ENCODE results near the gene CYP4B1.
"Not testable (repeated sequence)": the region's sequence is repeated elsewhere in the genome, so short reads cannot be mapped to it uniquely, and the experiment has no call there.

CYP4B1 gene

DNA sequence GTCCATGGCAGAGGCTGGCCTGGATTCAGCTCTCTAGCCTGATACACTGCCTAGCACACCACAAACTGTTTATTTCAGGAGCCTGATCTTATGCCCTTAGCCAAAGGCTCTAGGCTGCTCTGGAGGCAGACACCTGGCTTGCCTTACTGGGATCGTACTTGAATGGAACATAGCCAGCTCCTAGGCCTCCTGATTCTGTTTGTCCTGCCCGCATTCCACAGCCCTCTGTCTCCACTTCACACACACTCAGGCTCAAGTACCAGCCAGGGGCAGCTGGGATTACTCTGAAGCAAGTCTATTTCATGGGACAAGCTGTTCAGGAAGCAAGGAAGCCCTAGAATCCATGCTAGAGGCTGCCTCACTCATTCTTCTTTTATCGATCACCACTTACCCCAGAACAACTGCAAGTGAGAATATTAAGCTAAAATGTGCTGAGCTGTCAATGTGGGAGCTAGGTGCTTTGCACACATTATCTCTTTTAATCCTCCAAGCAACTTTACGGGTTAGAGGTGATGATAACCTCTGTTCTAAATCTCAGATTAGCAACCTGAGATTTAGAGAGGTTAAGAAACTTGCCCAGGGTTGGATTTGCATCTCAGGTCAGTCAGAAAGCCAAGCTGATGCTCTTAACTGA lies 31.1 kb upstream of the CYP4B1 start:
- Histone ChIP-seq H3K4me1 (ENCODE audit: control insufficient read depth, insufficient read depth, low read length) (no peaks in the 10 kb centered on the region), H3K9ac (ENCODE audit: low read depth, low read length) (no peak overlapping the region), H3K36me3 (ENCODE audit: control insufficient read depth, insufficient read depth, low read length) (no peaks in the 10 kb centered on the region), H3K9me3 (ENCODE audit: control insufficient read depth, insufficient read depth, low read length) (peaks cover 15% of the 10 kb centered on the region), H3K4me3 (ENCODE audit: low read depth, low read length) (no peak overlapping the region), H3K27me3 (ENCODE audit: control insufficient read depth, insufficient read depth, low read length) (no peaks in the 10 kb centered on the region)

DNA sequence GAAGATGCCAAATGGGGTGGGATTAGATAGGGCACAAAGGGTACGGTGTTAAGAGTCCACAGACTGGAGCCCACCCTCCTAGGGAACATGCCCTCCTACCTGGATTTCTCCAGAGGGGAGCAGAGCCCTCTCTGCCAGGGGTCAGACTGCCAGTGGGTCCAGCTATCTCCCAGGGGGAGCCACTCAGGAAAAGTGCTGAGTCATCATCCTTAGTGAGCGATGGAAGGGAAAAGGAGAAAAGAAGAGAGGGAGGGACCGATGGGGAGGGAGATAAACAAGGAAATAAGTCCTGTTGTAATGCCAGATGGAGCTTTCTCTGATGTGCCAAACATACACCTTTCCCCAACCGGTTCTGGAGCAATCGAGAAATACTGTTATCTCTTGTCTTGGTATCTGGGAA lies 30.4 kb upstream of the CYP4B1 start:
- Histone ChIP-seq H3K4me3 (ENCODE audit: low read depth, low read length) (no peak overlapping the region), H3K27me3 (ENCODE audit: control insufficient read depth, insufficient read depth, low read length) (no peaks in the 10 kb centered on the region), H3K4me1 (ENCODE audit: control insufficient read depth, insufficient read depth, low read length) (no peaks in the 10 kb centered on the region), H3K9ac (ENCODE audit: low read depth, low read length) (no peak overlapping the region), H3K36me3 (ENCODE audit: control insufficient read depth, insufficient read depth, low read length) (no peaks in the 10 kb centered on the region), H3K9me3 (ENCODE audit: control insufficient read depth, insufficient read depth, low read length) (peaks cover 15% of the 10 kb centered on the region)

DNA sequence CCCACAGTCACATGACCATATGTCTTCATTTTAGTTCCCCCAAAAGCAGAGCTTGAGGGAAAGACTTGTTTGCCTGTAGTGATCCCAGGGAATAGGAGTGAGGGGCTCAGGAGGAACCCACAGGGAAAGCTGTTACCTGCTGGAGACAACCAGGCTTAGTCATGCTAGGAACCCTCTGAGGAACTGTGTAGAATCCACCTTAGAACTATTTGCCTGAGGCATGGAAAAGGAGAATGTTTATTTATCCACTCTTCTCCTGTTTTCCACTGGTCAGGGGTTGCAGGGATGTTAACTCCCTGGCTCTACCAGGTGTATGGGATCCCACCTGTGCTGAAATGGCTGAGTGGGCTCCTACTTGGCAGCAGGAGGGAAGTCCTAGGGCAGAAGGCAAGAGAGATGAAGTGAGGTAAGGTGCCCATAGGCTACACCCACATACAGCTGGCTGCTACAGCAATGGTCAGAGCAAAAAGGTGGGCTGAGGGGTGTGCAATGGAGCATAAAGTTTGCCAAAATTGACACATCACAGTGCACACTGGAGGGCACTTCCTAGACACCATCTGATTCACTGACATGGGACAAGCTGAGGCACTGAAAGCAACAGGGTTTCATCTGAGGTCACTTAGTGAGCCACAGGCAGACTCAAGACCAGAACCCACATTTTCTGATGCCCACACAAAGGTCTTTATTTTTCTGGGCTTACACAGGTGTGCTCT lies 29.7 kb upstream of the CYP4B1 start:
- peaks cover 15% of the 10 kb centered on the region for H3K9me3 ChIP-seq (ENCODE audit: control insufficient read depth, insufficient read depth, low read length)
- H3K9ac ChIP-seq (ENCODE audit: low read depth, low read length): no peak overlapping the region
- H3K4me1 ChIP-seq (ENCODE audit: control insufficient read depth, insufficient read depth, low read length): no peaks in the 10 kb centered on the region
- H3K27me3 ChIP-seq (ENCODE audit: control insufficient read depth, insufficient read depth, low read length): no peaks in the 10 kb centered on the region
- no peak overlapping the region for H3K4me3 ChIP-seq (ENCODE audit: low read depth, low read length)
- no peaks in the 10 kb centered on the region for H3K36me3 ChIP-seq (ENCODE audit: control insufficient read depth, insufficient read depth, low read length)

GRCh38 chr1:46770541-46770940 lies 28.3 kb upstream of the CYP4B1 start:
- H3K4me3 ChIP-seq (ENCODE audit: low read depth, low read length): no peak overlapping the region
- no peaks in the 10 kb centered on the region for H3K27me3 ChIP-seq (ENCODE audit: control insufficient read depth, insufficient read depth, low read length)
- H3K9ac ChIP-seq (ENCODE audit: low read depth, low read length): no peak overlapping the region
- peaks cover 15% of the 10 kb centered on the region for H3K9me3 ChIP-seq (ENCODE audit: control insufficient read depth, insufficient read depth, low read length)
- no peaks in the 10 kb centered on the region for H3K4me1 ChIP-seq (ENCODE audit: control insufficient read depth, insufficient read depth, low read length)
- H3K36me3 ChIP-seq (ENCODE audit: control insufficient read depth, insufficient read depth, low read length): no peaks in the 10 kb centered on the region

DNA sequence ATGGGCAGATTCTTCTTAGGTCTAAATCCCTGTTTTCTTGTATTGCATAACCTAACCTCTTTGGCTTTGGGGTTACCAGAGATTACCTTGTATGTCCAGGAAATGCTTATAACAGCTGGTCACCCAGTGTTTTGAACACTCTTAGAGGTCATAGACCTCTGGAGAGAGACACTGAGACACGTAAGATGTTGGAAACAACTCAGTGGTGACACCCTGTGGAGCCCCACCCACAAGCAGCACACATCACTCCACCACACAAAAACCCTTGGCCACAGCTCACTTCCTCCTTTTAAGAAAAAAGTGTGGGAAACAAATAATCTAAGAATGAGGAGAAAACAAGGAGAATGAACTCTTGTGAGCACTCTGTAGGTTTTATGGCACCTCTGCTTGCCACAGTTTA lies 26.3 kb upstream of the CYP4B1 start:
- Histone ChIP-seq H3K4me3 (ENCODE audit: low read depth, low read length) (no peak overlapping the region), H3K9me3 (ENCODE audit: control insufficient read depth, insufficient read depth, low read length) (peaks cover 15% of the 10 kb centered on the region), H3K27me3 (ENCODE audit: control insufficient read depth, insufficient read depth, low read length) (no peaks in the 10 kb centered on the region), H3K4me1 (ENCODE audit: control insufficient read depth, insufficient read depth, low read length) (no peaks in the 10 kb centered on the region), H3K9ac (ENCODE audit: low read depth, low read length) (no peak overlapping the region), H3K36me3 (ENCODE audit: control insufficient read depth, insufficient read depth, low read length) (no peaks in the 10 kb centered on the region)

- H3K9ac ChIP-seq (ENCODE audit: low read depth, low read length): no peak overlapping the region
- H3K27me3 ChIP-seq (ENCODE audit: control insufficient read depth, insufficient read depth, low read length): no peaks in the 10 kb centered on the region
- peaks cover 14% of the 10 kb centered on the region for H3K9me3 ChIP-seq (ENCODE audit: control insufficient read depth, insufficient read depth, low read length)
- H3K4me3 ChIP-seq (ENCODE audit: low read depth, low read length): no peak overlapping the region
- H3K36me3 ChIP-seq (ENCODE audit: control insufficient read depth, insufficient read depth, low read length): no peaks in the 10 kb centered on the region
- H3K4me1 ChIP-seq (ENCODE audit: control insufficient read depth, insufficient read depth, low read length): no peaks in the 10 kb centered on the region
Measured at GRCh38 chr1:46774297-46774696, 24.5 kb upstream of the CYP4B1 start.

GRCh38 chr1:46778456-46778855 lies 20.4 kb upstream of the CYP4B1 start:
- H3K27me3 ChIP-seq (ENCODE audit: control insufficient read depth, insufficient read depth, low read length); H3K4me1 ChIP-seq (ENCODE audit: control insufficient read depth, insufficient read depth, low read length); H3K36me3 ChIP-seq (ENCODE audit: control insufficient read depth, insufficient read depth, low read length); H3K9me3 ChIP-seq (ENCODE audit: control insufficient read depth, insufficient read depth, low read length); H3K4me3 ChIP-seq (ENCODE audit: low read depth, low read length); H3K9ac ChIP-seq (ENCODE audit: low read depth, low read length): not testable (repeated sequence)

DNA sequence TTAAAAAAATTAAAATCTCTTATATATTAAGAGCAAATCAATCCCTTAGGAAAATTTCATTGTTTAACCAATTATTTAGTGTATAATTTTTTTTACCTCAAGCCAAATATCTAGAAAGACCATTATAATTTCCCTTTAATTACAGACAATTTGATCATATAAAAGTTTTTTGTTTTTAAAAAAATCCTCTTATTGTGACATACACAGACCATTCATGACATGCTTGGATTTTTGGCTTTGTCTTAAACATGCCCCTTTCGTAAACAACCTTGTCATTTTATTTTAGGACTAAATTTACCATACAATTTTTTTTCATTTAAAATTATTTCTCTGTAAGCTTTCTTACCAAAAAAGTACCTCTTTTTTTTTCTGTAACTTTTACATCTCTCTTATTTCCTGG lies 14.2 kb upstream of the CYP4B1 start:
- no peak overlapping the region for H3K4me3 ChIP-seq (ENCODE audit: low read depth, low read length)
- no peak overlapping the region for H3K9ac ChIP-seq (ENCODE audit: low read depth, low read length)
- no peaks in the 10 kb centered on the region for H3K36me3 ChIP-seq (ENCODE audit: control insufficient read depth, insufficient read depth, low read length)
- H3K9me3 ChIP-seq (ENCODE audit: control insufficient read depth, insufficient read depth, low read length): peaks cover 8% of the 10 kb centered on the region
- H3K27me3 ChIP-seq (ENCODE audit: control insufficient read depth, insufficient read depth, low read length): no peaks in the 10 kb centered on the region
- no peaks in the 10 kb centered on the region for H3K4me1 ChIP-seq (ENCODE audit: control insufficient read depth, insufficient read depth, low read length)

DNA sequence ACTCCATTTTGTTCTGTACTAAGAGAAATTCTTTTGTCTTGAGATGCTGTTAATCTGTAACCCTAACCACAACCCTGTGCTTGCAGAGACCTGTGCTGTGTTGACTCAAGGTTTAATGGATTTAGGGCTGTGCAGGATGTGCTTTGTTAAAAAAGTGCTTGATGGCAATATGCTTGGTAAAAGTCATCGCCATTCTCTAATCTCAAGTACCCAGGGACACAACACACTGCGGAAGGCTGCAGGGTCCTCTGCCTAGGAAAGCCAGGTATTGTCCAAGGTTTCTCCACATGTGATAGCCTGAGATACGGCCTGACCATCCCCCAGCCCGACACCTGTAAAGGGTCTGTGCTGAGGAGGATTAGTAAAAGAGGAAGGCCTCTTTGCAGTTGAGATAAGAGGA lies 10.2 kb upstream of the CYP4B1 start:
- H3K4me3 ChIP-seq (ENCODE audit: low read depth, low read length); H3K36me3 ChIP-seq (ENCODE audit: control insufficient read depth, insufficient read depth, low read length); H3K4me1 ChIP-seq (ENCODE audit: control insufficient read depth, insufficient read depth, low read length); H3K9me3 ChIP-seq (ENCODE audit: control insufficient read depth, insufficient read depth, low read length); H3K27me3 ChIP-seq (ENCODE audit: control insufficient read depth, insufficient read depth, low read length); H3K9ac ChIP-seq (ENCODE audit: low read depth, low read length): not testable (repeated sequence)

GRCh38 chr1:46790446-46791101 lies 8.3 kb upstream of the CYP4B1 start:
- Histone ChIP-seq H3K4me1 (ENCODE audit: control insufficient read depth, insufficient read depth, low read length) (no peaks in the 10 kb centered on the region), H3K36me3 (ENCODE audit: control insufficient read depth, insufficient read depth, low read length) (peaks cover 3% of the 10 kb centered on the region), H3K4me3 (ENCODE audit: low read depth, low read length) (no peak overlapping the region), H3K27me3 (ENCODE audit: control insufficient read depth, insufficient read depth, low read length) (no peaks in the 10 kb centered on the region), H3K9ac (ENCODE audit: low read depth, low read length) (no peak overlapping the region), H3K9me3 (ENCODE audit: control insufficient read depth, insufficient read depth, low read length) (no peaks in the 10 kb centered on the region)

GRCh38 chr1:46793126-46793525 lies 5.7 kb upstream of the CYP4B1 start:
- no peaks in the 10 kb centered on the region for H3K4me1 ChIP-seq (ENCODE audit: control insufficient read depth, insufficient read depth, low read length)
- H3K9me3 ChIP-seq (ENCODE audit: control insufficient read depth, insufficient read depth, low read length): no peaks in the 10 kb centered on the region
- no peak overlapping the region for H3K4me3 ChIP-seq (ENCODE audit: low read depth, low read length)
- no peaks in the 10 kb centered on the region for H3K27me3 ChIP-seq (ENCODE audit: control insufficient read depth, insufficient read depth, low read length)
- no peak overlapping the region for H3K9ac ChIP-seq (ENCODE audit: low read depth, low read length)
- H3K36me3 ChIP-seq (ENCODE audit: control insufficient read depth, insufficient read depth, low read length): peaks cover 3% of the 10 kb centered on the region
